Dedifferentiated amniotic fluid mesenchymal stem cell (primary cell): ENCODE data around the gene WDR82.

Source experiments
- DNase-seq: peaks from one replicate; pipeline ENCODE4 v3.0.0-alpha.2; 2016; ENCODE audit errors: extremely low spot score

The WDR82 gene

DNA sequence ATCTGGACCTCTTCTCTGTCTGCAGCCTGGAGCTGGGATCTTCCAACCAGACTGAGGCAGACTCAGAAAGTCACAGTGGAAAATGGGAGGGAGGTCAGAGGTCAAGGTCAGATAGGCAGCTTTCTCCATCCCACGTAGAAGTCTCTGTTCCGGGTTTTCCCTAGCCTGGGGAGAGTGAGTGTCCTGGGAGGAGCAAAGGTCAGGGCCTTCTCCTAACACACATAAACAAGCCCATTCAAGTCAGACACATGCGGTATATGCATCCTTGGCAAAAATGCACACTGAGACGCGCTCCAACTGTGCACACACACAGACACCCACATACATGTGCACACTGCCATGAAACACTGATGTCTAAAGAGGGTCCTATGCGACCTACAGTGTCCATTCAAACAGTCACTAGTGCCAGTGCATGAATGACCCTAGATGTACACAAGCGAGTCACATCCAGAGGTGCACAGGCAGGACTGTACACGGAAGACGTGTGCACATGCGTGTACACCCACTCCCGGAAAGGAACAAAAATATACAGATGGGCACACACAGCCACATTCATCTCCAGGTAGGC lies 40.2 kb downstream of the WDR82 start:
- DNase-seq: no peak

DNA sequence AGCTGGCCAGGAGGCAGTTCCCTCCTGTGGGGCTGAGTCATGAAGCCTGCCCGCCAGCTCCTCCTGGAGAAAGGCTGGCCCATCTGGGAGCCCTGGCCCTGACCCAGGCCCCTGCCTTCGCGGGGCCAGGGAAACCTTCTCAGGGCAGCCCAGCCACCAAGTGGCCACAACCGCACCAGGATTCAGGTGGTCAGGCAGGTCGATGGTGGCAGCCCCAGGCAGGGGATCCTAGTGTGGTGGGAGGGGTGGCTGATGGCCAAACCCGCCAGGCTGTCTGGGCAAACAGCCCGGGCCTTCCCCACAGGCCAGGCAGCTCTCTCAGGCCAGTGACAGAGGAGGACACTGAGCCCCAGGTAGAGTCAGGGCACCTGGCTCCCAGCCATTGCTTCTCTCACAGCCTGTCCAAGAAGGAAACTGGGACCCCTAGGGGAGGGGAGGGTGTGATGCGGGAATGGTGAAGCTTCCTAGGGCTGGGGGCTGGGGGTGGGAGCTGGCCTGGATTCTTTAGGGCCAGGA lies 40.7 kb downstream of the WDR82 start:
- DNase-seq: peak; percentile 77

DNA sequence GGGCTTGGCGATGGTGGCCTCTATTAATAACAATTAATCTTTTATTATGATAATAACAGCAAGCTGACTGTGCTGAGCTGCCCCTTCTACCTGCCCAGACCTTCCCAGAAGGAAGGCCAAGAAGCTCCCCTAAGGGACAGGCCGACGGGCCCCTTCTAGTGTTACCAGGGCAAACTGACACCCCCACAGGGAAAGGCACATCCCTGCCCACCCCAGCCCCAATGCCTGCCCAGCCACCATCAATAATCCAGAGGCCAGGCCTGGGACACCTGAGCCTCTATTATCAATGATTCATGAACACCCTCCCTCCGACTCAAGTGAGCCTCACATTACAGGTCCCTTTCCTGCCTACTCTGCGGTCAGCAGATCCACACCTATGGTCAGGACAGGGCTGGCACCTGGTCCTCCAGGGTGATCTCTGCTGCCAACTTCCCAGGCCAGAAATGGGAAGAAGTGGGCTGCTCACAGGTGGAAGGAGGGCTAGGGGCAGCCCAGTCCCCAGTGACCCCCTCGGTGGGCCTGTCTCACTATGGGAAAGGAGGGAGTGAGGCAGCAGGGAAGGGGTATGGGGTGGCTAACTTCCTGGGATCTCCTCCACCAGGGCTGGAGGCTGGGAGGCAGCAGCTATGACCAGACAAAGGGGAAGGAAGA lies 41.3 kb downstream of the WDR82 start:
- DNase-seq: no peak

DNA sequence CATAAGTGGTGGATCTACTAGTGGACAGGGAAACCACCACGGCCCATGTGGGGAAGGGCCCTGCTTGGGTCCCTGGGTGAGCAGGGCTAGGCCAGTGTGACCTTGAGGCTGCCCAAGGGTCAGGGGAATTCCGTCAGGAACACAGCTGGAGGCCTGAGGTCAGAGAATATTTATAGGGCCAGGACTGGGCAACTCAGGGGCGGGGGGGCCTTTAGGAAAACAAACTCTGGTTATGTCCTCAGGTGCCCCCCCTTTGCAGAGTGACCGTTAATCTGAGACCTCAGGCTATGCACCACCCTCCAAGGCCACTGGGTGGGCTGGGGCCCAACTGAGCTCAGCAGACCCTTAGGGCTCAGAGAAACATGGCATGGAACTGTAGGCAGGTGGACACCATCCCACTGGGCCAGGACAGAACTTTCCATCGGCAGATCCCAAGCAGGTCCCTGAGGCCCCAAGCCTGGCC lies 42.0 kb downstream of the WDR82 start:
- DNase-seq: no peak

DNA sequence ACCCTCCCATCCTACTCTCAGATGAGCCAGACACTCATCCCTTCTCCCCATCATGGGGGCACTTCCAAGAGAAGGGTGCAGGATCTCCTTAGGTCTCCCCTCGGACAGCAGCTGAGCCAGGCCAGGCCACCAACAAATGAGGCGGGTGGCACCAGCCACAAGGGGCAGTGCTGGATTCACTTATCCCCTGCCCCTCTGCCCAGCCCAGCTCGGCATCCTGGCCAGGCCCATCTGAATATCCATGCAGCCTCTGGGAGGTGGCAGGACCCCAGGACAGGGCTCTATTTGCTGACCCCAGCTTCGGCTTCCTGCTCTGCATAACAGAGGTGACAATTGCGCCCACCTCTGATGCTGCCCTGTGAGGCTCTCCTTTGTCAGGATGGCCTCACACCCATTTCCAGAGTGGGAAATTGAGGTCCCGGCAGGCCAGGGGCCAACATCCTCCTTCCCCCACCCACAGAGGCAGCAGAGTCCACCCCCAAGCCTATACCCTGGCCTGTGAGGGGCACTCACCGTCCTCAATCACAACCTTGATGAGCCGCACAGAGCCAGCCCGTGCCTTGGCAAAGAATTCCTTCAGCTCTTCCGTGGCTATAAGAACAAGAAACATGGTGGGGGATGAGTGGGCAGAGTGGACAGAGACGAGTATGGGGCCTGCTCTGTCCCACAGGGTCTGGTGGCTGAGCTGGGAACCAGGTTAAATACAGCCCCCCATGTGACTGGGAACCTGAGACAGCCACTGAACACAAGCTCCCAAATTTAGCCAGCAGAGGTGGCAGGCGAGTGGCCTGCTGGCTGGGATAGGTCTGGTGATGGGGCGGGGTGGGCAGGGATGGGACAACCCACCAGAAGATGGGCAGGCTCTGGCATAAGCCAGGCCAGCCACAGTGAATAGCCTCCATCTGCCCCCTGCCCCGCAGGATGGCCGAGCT lies 43.7 kb downstream of the WDR82 start:
- no peak for DNase-seq

GRCh38 chr3:52233968-52234367 lies 44.5 kb downstream of the WDR82 start:
- DNase-seq: no peak

DNA sequence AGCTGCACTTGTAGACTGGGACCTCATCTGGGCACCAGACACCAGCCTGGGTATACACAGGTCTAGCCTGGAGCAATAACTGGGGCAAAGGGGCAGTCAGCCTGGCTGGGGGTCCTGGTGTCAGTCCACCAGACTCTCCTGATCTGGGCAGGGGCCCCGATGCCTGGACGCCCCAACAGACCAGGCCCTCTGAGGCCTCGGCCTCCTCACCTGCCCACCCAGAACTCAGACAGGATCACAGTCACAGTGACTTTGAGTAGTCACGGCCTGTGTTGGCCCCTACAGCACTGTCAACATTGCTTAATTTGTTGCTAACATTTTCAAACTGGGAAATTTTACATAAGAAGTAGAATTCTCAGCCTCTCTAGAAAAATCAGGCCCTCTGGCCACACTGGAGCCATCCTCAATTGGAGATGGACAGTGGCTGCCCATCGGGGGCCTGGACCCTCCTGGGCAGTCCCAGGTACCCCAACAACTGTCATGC lies 45.3 kb downstream of the WDR82 start:
- no peak for DNase-seq

GRCh38 chr3:52232279-52233107 lies 46.0 kb downstream of the WDR82 start:
- no peak for DNase-seq

GRCh38 chr3:52231502-52232278 lies 46.8 kb downstream of the WDR82 start:
- no peak for DNase-seq

DNA sequence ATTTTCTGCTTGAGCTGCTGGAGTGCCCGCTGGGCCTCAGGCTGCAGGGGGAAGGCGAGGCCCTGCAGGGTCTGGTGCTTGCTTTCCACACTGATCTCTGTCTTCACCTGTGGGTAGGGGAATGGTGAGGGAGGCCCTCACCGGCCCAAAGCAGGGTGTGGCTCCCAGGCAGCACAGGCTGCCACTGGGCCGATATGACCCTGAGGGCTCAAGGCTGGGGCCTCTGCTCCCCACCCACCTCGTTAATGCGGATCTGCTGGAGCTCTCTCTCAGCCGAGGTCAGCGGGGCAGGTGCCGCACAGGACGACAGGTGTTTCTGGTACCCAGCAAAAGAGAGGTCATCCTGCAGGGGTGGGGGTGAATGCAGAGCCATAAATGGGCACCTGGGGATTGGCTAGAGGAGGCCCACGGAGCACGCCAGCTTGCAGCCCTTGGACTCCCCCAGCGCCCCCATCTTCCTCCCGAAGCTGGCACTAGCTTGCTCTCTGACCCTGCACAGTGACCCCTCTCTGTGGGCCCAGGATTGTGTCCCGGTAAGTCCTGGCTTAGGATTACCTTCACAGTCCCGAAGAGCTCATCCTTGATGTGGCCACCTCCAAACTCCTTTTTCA lies 47.5 kb downstream of the WDR82 start:
- DNase-seq: no peak

DNA sequence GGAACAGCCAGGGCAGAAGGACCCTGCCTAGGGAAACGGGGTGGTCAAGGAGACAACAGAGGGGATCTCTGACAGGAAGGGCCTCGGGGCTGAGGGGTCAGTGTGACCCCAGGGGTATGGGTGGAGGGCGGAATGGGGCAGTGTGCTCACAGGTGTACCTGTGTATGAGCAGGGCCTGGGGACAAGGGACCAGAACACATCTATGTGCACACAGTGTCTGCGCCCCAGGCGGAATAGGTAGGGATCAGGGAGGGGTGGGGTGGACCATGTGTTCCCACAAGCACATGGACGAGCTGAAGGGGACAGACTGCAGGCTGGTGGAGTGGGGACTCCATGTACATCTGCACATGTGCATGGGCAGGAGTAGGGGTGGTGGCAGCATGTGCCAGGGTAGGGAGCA lies 48.0 kb downstream of the WDR82 start:
- DNase-seq: no peak

DNA sequence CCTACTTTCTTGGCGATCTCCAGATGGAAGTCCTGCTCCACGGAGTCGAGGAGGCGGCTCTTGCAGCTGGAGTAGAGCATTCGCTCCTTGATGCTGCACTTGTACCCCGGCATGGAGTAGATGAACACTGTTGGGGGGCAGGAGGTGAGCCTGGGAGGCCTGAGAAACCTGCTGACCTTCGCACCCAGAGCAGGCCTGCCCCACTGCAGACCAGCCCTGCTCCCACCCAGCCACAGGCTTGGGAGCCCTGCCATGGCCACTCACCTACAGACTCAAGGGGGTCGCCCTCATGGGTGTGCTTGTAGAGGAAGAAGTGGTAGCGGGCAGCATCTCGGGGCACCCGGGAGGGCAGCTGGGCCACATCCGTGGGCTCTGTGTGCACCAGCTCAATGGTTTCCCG lies 48.8 kb downstream of the WDR82 start:
- no peak for DNase-seq

- DNase-seq: no peak
These were observed 49.6 kb downstream of the WDR82 start for GRCh38 chr3:52228751-52229291.

GRCh38 chr3:52228266-52228665 lies 50.2 kb downstream of the WDR82 start:
- no peak for DNase-seq

GRCh38 chr3:52227766-52228165 lies 50.7 kb downstream of the WDR82 start:
- DNase-seq: no peak

- DNase-seq: no peak
These were observed 51.3 kb downstream of the WDR82 start for GRCh38 chr3:52227117-52227516.

GRCh38 chr3:52226229-52226817 lies 52.1 kb downstream of the WDR82 start:
- no peak for DNase-seq

- DNase-seq: no peak
These were observed 52.8 kb downstream of the WDR82 start, which contains the start of gene TLR9 for GRCh38 chr3:52225452-52226228. Gene TLR9 (minus strand): TSS chr3:52225645. CDS start chr3:52225529, 116 bp downstream.
